ENCODE measurements around the gene TCAIM. TPM values are rescaled to one million over a fixed set of nuclear protein-coding genes. Genes with fewer than 3 reads are reported as not detected.

The TCAIM gene
- total and polyA plus RNA-seq, 9 of the 15 experiments (the other 6 are each of a cell fraction or from before 2014, with no cell fraction given) = 19.7 to 53.3 (median 36.9) TPM

DNA sequence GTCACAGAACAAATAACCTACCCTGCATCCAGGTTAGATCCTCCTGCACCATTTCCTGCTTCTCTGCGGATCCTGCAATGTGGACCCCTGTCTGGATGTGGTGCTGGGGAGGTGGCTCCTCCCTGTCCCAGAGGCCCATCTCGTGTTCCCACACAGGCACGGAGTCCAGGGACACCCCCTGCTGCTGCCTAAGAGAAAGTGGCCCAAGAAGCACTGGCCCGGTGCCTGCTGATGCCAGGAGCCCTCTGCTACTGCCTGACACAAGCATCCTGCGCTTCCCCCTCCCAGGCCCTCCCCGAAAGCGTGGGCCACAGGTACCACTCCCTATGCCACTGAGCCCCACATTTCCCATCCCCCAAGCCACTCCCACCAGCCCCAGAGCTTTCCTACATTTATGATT is 90.3 kb downstream of the TCAIM start:
- 76% methylated on average over 7 of the region's 7 CpGs for WGBS (ENCODE audit: insufficient coverage, low coverage, missing lambda C conversion rate)
- CTCF ChIA-PET (ENCODE audit: low intra/inter-chr PET ratio) = no interaction called here
- in situ Hi-C loops (cut with MboI) = no loop called here
- TF ChIP-seq, protein P1, sequence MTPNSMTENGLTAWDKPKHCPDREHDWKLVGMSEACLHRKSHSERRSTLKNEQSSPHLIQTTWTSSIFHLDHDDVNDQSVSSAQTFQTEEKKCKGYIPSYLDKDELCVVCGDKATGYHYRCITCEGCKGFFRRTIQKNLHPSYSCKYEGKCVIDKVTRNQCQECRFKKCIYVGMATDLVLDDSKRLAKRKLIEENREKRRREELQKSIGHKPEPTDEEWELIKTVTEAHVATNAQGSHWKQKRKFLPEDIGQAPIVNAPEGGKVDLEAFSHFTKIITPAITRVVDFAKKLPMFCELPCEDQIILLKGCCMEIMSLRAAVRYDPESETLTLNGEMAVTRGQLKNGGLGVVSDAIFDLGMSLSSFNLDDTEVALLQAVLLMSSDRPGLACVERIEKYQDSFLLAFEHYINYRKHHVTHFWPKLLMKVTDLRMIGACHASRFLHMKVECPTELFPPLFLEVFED (CRISPR knock-in tag; conservative IDR thresholded peaks at IDR 0.05) = 0 out of 2 replicates have a peak, but pooled peaks have one; percentile 53
- TF ChIP-seq, protein P2, sequence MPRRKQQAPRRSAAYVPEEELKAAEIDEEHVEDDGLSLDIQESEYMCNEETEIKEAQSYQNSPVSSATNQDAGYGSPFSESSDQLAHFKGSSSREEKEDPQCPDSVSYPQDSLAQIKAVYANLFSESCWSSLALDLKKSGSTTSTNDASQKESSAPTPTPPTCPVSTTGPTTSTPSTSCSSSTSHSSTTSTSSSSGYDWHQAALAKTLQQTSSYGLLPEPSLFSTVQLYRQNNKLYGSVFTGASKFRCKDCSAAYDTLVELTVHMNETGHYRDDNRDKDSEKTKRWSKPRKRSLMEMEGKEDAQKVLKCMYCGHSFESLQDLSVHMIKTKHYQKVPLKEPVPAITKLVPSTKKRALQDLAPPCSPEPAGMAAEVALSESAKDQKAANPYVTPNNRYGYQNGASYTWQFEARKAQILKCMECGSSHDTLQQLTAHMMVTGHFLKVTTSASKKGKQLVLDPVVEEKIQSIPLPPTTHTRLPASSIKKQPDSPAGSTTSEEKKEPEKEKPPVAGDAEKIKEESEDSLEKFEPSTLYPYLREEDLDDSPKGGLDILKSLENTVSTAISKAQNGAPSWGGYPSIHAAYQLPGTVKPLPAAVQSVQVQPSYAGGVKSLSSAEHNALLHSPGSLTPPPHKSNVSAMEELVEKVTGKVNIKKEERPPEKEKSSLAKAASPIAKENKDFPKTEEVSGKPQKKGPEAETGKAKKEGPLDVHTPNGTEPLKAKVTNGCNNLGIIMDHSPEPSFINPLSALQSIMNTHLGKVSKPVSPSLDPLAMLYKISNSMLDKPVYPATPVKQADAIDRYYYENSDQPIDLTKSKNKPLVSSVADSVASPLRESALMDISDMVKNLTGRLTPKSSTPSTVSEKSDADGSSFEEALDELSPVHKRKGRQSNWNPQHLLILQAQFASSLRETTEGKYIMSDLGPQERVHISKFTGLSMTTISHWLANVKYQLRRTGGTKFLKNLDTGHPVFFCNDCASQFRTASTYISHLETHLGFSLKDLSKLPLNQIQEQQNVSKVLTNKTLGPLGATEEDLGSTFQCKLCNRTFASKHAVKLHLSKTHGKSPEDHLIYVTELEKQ (CRISPR knock-in tag; IDR thresholded peaks at IDR 0.05) = no peak
- TF ChIP-seq, protein P3, sequence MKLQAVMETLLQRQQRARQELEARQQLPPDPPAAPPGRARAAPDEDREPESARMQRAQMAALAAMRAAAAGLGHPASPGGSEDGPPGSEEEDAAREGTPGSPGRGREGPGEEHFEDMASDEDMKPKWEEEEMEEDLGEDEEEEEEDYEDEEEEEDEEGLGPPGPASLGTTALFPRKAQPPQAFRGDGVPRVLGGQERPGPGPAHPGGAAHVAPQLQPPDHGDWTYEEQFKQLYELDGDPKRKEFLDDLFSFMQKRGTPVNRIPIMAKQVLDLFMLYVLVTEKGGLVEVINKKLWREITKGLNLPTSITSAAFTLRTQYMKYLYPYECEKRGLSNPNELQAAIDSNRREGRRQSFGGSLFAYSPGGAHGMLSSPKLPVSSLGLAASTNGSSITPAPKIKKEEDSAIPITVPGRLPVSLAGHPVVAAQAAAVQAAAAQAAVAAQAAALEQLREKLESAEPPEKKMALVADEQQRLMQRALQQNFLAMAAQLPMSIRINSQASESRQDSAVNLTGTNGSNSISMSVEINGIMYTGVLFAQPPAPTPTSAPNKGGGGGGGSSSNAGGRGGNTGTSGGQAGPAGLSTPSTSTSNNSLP (IDR thresholded peaks at IDR 0.05; ENCODE audit: borderline replicate concordance, low read depth, low read length) = no peak
- TF ChIP-seq, protein P4, sequence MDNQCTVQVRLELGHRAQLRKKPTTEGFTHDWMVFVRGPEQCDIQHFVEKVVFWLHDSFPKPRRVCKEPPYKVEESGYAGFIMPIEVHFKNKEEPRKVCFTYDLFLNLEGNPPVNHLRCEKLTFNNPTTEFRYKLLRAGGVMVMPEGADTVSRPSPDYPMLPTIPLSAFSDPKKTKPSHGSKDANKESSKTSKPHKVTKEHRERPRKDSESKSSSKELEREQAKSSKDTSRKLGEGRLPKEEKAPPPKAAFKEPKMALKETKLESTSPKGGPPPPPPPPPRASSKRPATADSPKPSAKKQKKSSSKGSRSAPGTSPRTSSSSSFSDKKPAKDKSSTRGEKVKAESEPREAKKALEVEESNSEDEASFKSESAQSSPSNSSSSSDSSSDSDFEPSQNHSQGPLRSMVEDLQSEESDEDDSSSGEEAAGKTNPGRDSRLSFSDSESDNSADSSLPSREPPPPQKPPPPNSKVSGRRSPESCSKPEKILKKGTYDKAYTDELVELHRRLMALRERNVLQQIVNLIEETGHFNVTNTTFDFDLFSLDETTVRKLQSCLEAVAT (IDR thresholded peaks at IDR 0.05) = no peak
- no peak for TF ChIP-seq ZNF212 (CRISPR knock-in tag; IDR thresholded peaks at IDR 0.05)
- TF ChIP-seq RBFOX2 (IDR thresholded peaks at IDR 0.05; ENCODE audit: low read depth, low read length) = no peak
- TF ChIP-seq SUPT5H (IDR thresholded peaks at IDR 0.05) = peak; percentile 22; the same call in 1 of the 2 replicates
- TF ChIP-seq EWSR1 (IDR thresholded peaks at IDR 0.05; ENCODE audit: borderline replicate concordance, low read depth, partially characterized antibody) = no peak
- TF ChIP-seq CHD1 (IDR thresholded peaks at IDR 0.05; ENCODE audit: low read length) = no peak
- TF ChIP-seq, protein P5, sequence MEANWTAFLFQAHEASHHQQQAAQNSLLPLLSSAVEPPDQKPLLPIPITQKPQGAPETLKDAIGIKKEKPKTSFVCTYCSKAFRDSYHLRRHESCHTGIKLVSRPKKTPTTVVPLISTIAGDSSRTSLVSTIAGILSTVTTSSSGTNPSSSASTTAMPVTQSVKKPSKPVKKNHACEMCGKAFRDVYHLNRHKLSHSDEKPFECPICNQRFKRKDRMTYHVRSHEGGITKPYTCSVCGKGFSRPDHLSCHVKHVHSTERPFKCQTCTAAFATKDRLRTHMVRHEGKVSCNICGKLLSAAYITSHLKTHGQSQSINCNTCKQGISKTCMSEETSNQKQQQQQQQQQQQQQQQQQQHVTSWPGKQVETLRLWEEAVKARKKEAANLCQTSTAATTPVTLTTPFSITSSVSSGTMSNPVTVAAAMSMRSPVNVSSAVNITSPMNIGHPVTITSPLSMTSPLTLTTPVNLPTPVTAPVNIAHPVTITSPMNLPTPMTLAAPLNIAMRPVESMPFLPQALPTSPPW (CRISPR knock-in tag; IDR thresholded peaks at IDR 0.05) = no peak

More for the DNA sequence above, 90.3 kb downstream of the TCAIM start:
- no peaks in the 10 kb centered on the region for H3K9me1 ChIP-seq (ENCODE audit: control insufficient read depth, insufficient read depth, low read length)
- DNase-seq (ENCODE audit: extremely low read depth in 1 of 4, low spot score in 3 of 4) (no peak), FAIRE-seq (no peak), ATAC-seq (peak; percentile 7; the same call in 2 of the 3 replicates)
- H3K9me3 ChIP-seq (replicated peaks; ENCODE audit: control insufficient read depth, insufficient read depth, low read depth, low read length) = no peaks in the 10 kb centered on the region
- intact Hi-C loops (cut with micrococcal nuclease) = no loop called here
- peaks cover 2 to 11% of the 10 kb centered on the region in 2 experiments; a peak in 3 of 5 replicates for H3K4me1 ChIP-seq (replicated peaks in 1 of 2; ENCODE audit: control insufficient read depth in 2 of 2, insufficient read depth in 2 of 2, low read length in 2 of 2)
- no peaks in the 10 kb centered on the region for H3K36me3 ChIP-seq (ENCODE audit: control insufficient read depth, insufficient read depth, low read length)
- H3K4me3 ChIP-seq = no peak overlapping the region
- no peak overlapping the region for H3K27ac ChIP-seq (ENCODE audit: extremely low read depth, low read depth, low read length)
- H4K20me1 ChIP-seq (replicated peaks; ENCODE audit: control insufficient read depth, insufficient read depth, low read length) = no peaks in the 10 kb centered on the region
- no peak overlapping the region for H3K4me2 ChIP-seq (ENCODE audit: insufficient read depth, low read length)
- no TSS peak for BruUV-seq (replicated peaks)
- H2AFZ ChIP-seq (ENCODE audit: low read depth, low read length) = no peak overlapping the region
- H3K79me2 ChIP-seq (ENCODE audit: control insufficient read depth, insufficient read depth, low read length) = 0 out of 3 replicates have a peak, but pooled peaks cover 2% of the 10 kb centered on the region
- POLR2A ChIA-PET = interaction anchor here (0.8 to 3.0 kb wide), 3 partner anchors 9 to 13 kb away, joined by 4 to 9 read pairs (median 7); no protein-coding TSS in a partner anchor
- H3K27me3 ChIP-seq (ENCODE audit: control insufficient read depth in 2 of 2, insufficient read depth in 2 of 2, low read length in 2 of 2) = no peaks in the 10 kb centered on the region
- no peak overlapping the region for H3K9ac ChIP-seq (ENCODE audit: insufficient read depth in 1 of 2, low read depth in 2 of 2, low read length in 2 of 2)

Data from K562 (cell line).